Thymus (tissue), 11 donors: Measurements from ENCODE around the gene HOATZ. TPM values are rescaled to one million over a fixed set of nuclear protein-coding genes. Genes with fewer than 3 reads are reported as not detected.

Experiments used
- DNase-seq, 9 donors: peaks; one replicate each; pipeline ENCODE4 v3.0.0-alpha.2; 2013; ENCODE audit warnings: low spot score in 9 of 9, low read depth in 6 of 9, missing footprints in 1 of 9
- H3K27ac ChIP-seq, 2 donors: one replicate each; pipeline ENCODE4 v1.5.1; 2013; ENCODE audit warnings: control low read depth in 1 of 2, low read depth in 1 of 2, low read length in 1 of 2, mild to moderate bottlenecking in 1 of 2, moderate library complexity in 1 of 2
- H3K27me3 ChIP-seq, 2 donors: one replicate each; pipeline ENCODE4 v1.5.1; 2013; ENCODE audit warnings: low read length in 1 of 2; ENCODE audit not compliant: control insufficient read depth in 2 of 2, insufficient read depth in 1 of 2
- H3K36me3 ChIP-seq, 2 donors: one replicate each; pipeline ENCODE4 v1.5.1; 2013; ENCODE audit warnings: low read length in 1 of 2, mild to moderate bottlenecking in 1 of 2, moderate library complexity in 1 of 2; ENCODE audit not compliant: control insufficient read depth in 2 of 2, insufficient read depth in 2 of 2
- H3K4me1 ChIP-seq, 2 donors: one replicate each; pipeline ENCODE4 v1.5.1; 2013; ENCODE audit warnings: low read length in 2 of 2; ENCODE audit not compliant: control insufficient read depth in 2 of 2, insufficient read depth in 2 of 2
- H3K4me3 ChIP-seq, 2 donors: one replicate each; pipeline ENCODE4 v1.5.1; 2013; ENCODE audit warnings: low read length in 2 of 2, control low read depth in 1 of 2, mild to moderate bottlenecking in 1 of 2
- H3K9me3 ChIP-seq, 2 donors: one replicate each; pipeline ENCODE4 v1.5.1; 2013; ENCODE audit warnings: low read length in 1 of 2, mild to moderate bottlenecking in 1 of 2; ENCODE audit not compliant: control insufficient read depth in 2 of 2, insufficient read depth in 1 of 2
- WGBS: extraction: QIAGEN DNeasy Blood & Tissue Kit; methylation state at CpG from one replicate; pipeline ENCODE4 v1.1.7; 2013; 5-methylcytosine and 5-hydroxymethylcytosine counted together
- polyA plus RNA-seq: library from polyadenylated mRNA; stranded (reverse); fragments of 200-250 nt; gene quantifications from one replicate; pipeline ENCODE4 v1.2.3, GENCODE V29; 2013
- total RNA-seq: library from RNA; stranded (reverse); fragments of 120-200 nt; gene quantifications from one replicate; pipeline ENCODE4 v1.2.4, GENCODE V29; 2013
- donor health status: healthy.

Gene HOATZ
- total and polyA plus RNA-seq, 2 donors, result 0.19 to 1.2 TPM

GRCh38 chr11:111550258-111550657 lies 35.7 kb downstream of the HOATZ start:
- peaks cover 0 to 14% of the 10 kb centered on the region in 2 donors for H3K27me3 ChIP-seq
- no peak for DNase-seq
- WGBS, result 96% methylated on average over 2 of the region's 2 CpGs

GRCh38 chr11:111554532-111554931 lies 40.0 kb downstream of the HOATZ start:
- peaks cover 0 to 5% of the 10 kb centered on the region in 2 donors for H3K9me3 ChIP-seq
- no peak for DNase-seq
- no peaks in the 10 kb centered on the region for H3K36me3 ChIP-seq
- no peak overlapping the region for H3K27ac ChIP-seq
- H3K4me3 ChIP-seq, result no peak overlapping the region
- peaks cover 0 to 2% of the 10 kb centered on the region in 2 donors for H3K27me3 ChIP-seq
- H3K4me1 ChIP-seq, result peaks cover 0 to 4% of the 10 kb centered on the region in 2 donors

More at GRCh38 chr11:111550258-111550657, 35.7 kb downstream of the HOATZ start:
- Histone ChIP-seq H3K36me3 (no peaks in the 10 kb centered on the region), H3K4me3 (no peak overlapping the region), H3K27ac (peak overlapping the region in 1 of 2 donors; percentile 63), H3K4me1 (peaks cover 0 to 7% of the 10 kb centered on the region in 2 donors), H3K9me3 (no peaks in the 10 kb centered on the region)

- Histone ChIP-seq H3K4me1 (peaks cover 0 to 3% of the 10 kb centered on the region in 2 donors), H3K9me3 (peaks cover 0 to 5% of the 10 kb centered on the region in 2 donors), H3K27ac (no peak overlapping the region), H3K36me3 (no peaks in the 10 kb centered on the region), H3K4me3 (no peak overlapping the region), H3K27me3 (peaks cover 0 to 2% of the 10 kb centered on the region in 2 donors)
- DNase-seq, result no peak
Observed at GRCh38 chr11:111555255-111555654, 40.7 kb downstream of the HOATZ start.

- WGBS, result 97% methylated on average over 5 of the region's 5 CpGs
- Histone ChIP-seq H3K9me3 (peaks cover 0 to 5% of the 10 kb centered on the region in 2 donors), H3K4me1 (peaks cover 0 to 3% of the 10 kb centered on the region in 2 donors), H3K27me3 (no peaks in the 10 kb centered on the region), H3K4me3 (no peak overlapping the region), H3K36me3 (no peaks in the 10 kb centered on the region), H3K27ac (no peak overlapping the region)
- DNase-seq, result no peak
Observed at GRCh38 chr11:111557425-111558111, 43.0 kb downstream of the HOATZ start.

GRCh38 chr11:111559800-111560464 lies 45.4 kb downstream of the HOATZ start:
- Histone ChIP-seq H3K4me3 (no peak overlapping the region), H3K9me3 (peaks cover 0 to 5% of the 10 kb centered on the region in 2 donors), H3K4me1 (peaks cover 0 to 3% of the 10 kb centered on the region in 2 donors), H3K36me3 (no peaks in the 10 kb centered on the region), H3K27ac (no peak overlapping the region), H3K27me3 (no peaks in the 10 kb centered on the region)
- DNase-seq, result no peak
- WGBS, result 74% methylated on average over 11 of the region's 11 CpGs

DNA sequence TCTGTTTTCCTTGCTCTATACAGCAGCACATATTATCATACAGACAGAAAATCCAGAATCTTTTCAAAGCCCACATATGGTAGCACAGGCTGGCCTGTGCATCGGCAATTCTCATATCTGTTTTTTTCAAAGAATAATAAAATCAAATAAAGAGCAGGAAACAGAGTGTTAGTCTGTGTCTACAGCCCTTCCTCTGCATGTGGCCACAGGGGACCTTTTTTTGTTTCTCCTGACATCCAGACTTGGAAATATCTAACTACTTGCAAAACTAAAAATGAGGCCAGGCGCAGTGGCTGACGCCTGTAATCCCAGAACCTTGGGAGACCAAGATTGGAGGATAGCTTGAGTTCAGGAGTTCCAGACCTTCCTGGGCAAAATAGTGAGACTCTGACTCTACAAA lies 46.2 kb downstream of the HOATZ start:
- Histone ChIP-seq H3K36me3 (no peaks in the 10 kb centered on the region), H3K4me1 (peaks cover 0 to 3% of the 10 kb centered on the region in 2 donors), H3K4me3 (no peak overlapping the region), H3K9me3 (peaks cover 0 to 5% of the 10 kb centered on the region in 2 donors), H3K27me3 (no peaks in the 10 kb centered on the region), H3K27ac (no peak overlapping the region)
- no peak for DNase-seq
- 93% methylated on average over 3 of the region's 3 CpGs for WGBS

GRCh38 chr11:111561306-111561705 lies 46.7 kb downstream of the HOATZ start:
- no peaks in the 10 kb centered on the region for H3K27me3 ChIP-seq
- peaks cover 0 to under 1% of the 10 kb centered on the region in 2 donors for H3K9me3 ChIP-seq
- peaks cover 0 to 3% of the 10 kb centered on the region in 2 donors for H3K4me1 ChIP-seq
- no peak for DNase-seq
- H3K27ac ChIP-seq, result no peak overlapping the region
- H3K36me3 ChIP-seq, result no peaks in the 10 kb centered on the region
- H3K4me3 ChIP-seq, result no peak overlapping the region
- 95% methylated on average over 3 of the region's 3 CpGs for WGBS

GRCh38 chr11:111561791-111562325 lies 47.3 kb downstream of the HOATZ start:
- 82% methylated on average over 3 of the region's 3 CpGs for WGBS
- DNase-seq, result no peak
- Histone ChIP-seq H3K4me3 (no peak overlapping the region), H3K9me3 (no peaks in the 10 kb centered on the region), H3K27me3 (no peaks in the 10 kb centered on the region), H3K36me3 (no peaks in the 10 kb centered on the region), H3K27ac (no peak overlapping the region), H3K4me1 (peaks cover 0 to 3% of the 10 kb centered on the region in 2 donors)

GRCh38 chr11:111562692-111563389 lies 48.3 kb downstream of the HOATZ start:
- Histone ChIP-seq H3K9me3 (no peaks in the 10 kb centered on the region), H3K4me3 (no peak overlapping the region), H3K27ac (no peak overlapping the region), H3K36me3 (no peaks in the 10 kb centered on the region), H3K27me3 (no peaks in the 10 kb centered on the region), H3K4me1 (peaks cover 0 to 3% of the 10 kb centered on the region in 2 donors)
- 92% methylated on average over 10 of the region's 10 CpGs for WGBS
- no peak for DNase-seq
